ENCODE data around the gene CABCOCO1.

Gene CABCOCO1

DNA sequence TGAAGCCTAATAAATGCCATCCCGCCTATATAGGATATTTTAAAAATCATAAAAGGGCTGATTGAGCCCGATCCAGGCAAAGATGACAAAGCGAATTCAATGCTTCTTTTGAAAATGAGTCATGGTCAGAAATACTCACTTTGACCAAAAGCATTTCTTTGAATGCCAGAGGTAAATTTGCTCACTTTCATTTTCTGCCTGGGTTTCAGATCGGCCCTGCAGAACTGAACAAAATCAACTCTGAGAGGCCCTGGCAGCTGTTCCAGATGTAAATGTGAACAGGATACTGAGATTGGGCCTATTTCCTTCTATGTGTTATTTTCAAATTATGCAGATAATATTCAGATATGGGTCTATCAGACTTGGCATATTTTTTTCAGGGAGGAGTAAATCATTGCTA, 124.0 kb downstream of the CABCOCO1 start:
- DNase-seq = peak; percentile 11 to 56

GRCh38 chr10:61787170-61787569, 124.4 kb downstream of the CABCOCO1 start:
- no peak for DNase-seq
- TF ChIP-seq POLR2A (IDR thresholded peaks at IDR 0.05; ENCODE audit: low read length) (no peak), GATA1 (IDR thresholded peaks at IDR 0.05; ENCODE audit: low read depth, low read length) (no peak)

More for the DNA sequence above, 124.0 kb downstream of the CABCOCO1 start:
- TF ChIP-seq POLR2A (IDR thresholded peaks at IDR 0.05; ENCODE audit: low read length) = no peak
- TF ChIP-seq GATA1 (IDR thresholded peaks at IDR 0.05; ENCODE audit: low read depth, low read length) = no peak

GRCh38 chr10:61789031-61789430, 126.3 kb downstream of the CABCOCO1 start:
- DNase-seq = no peak
- TF ChIP-seq POLR2A (IDR thresholded peaks at IDR 0.05; ENCODE audit: low read length) (no peak), GATA1 (IDR thresholded peaks at IDR 0.05; ENCODE audit: low read depth, low read length) (no peak)

GRCh38 chr10:61791216-61791615, 128.5 kb downstream of the CABCOCO1 start:
- TF ChIP-seq POLR2A (IDR thresholded peaks at IDR 0.05; ENCODE audit: low read length) (no peak), GATA1 (IDR thresholded peaks at IDR 0.05; ENCODE audit: low read depth, low read length) (no peak)
- no peak for DNase-seq

DNA sequence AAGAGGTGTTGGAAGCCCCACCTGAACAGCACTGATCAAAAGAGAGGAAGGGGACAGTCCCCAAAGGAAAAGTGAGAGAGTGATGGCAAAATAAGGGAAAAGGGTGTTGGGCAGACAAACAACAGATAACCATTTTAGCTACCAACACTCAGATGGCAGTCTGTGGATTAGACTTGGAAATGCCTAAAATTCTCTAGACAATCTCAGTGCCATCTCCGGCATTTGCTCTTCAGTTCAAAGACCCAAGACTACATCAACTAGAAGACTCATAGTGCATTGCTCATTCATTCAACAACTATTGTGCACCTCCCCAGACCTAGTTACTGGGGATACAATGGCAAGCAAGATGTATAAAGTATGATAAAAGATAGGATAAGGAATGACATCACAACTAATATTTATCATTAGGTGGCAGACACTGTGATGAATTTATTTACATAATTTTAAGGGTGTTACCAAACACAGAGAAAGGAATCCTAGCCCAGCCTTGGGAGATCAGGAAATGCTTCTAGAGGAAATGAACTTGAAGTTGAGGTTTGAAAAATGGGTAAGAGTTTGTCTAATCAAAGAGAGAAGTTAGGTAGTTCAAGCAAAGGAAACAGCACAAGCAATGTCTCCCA, 129.5 kb downstream of the CABCOCO1 start:
- peak; percentile 34 to 55 for DNase-seq
- TF ChIP-seq GATA1 (IDR thresholded peaks at IDR 0.05; ENCODE audit: low read depth, low read length) (no peak), POLR2A (IDR thresholded peaks at IDR 0.05; ENCODE audit: low read length) (no peak)

- TF ChIP-seq POLR2A (IDR thresholded peaks at IDR 0.05; ENCODE audit: low read length) (no peak), GATA1 (IDR thresholded peaks at IDR 0.05; ENCODE audit: low read depth, low read length) (no peak)
- DNase-seq = no peak
Measured at GRCh38 chr10:61792921-61793320, 130.2 kb downstream of the CABCOCO1 start.

DNA sequence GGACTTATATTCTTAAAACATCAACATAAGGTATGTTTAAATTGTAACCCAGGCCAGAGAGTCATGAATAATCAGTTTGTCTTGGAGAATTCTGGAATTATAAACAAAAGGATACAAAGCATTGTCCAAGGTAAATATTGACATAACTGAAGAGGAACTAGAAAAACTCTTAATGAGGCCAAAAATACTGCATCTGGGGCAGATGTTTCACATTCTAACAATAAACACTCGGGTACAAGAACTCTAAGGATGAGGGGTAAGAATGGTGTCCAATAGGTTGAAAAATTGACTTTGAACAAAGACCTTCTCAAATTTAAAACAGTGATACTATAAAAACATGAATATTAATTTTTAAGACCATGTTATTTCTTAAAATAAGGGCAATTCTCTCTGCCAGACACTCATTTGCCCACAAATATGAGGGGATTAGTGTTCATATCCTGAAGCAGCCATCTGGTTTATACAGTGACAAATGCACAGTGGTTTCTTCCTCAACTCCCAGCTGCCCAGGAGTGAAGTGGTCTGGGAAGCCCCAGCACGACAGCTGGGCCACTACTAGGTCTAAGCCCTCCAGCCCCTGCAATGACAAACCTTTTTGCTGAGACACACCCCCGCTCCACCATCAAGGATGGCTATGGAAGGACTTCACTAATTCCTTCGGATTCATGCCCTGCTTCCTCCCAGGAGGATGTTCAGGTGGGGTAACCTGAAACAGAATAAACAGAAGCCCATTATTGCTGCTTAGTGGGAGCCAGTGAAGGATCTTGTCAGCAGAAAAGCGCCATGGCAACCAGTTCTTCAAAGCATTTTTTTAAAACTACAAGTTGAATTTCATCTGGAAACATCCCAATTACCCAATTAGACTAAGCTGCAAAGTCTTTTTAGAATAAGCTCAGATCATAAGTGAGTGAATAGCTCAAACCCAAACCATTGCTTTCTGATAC, 131.3 kb downstream of the CABCOCO1 start:
- DNase-seq = no peak
- no peak for TF ChIP-seq POLR2A (IDR thresholded peaks at IDR 0.05; ENCODE audit: low read length)
- no peak for TF ChIP-seq GATA1 (IDR thresholded peaks at IDR 0.05; ENCODE audit: low read depth, low read length)

DNA sequence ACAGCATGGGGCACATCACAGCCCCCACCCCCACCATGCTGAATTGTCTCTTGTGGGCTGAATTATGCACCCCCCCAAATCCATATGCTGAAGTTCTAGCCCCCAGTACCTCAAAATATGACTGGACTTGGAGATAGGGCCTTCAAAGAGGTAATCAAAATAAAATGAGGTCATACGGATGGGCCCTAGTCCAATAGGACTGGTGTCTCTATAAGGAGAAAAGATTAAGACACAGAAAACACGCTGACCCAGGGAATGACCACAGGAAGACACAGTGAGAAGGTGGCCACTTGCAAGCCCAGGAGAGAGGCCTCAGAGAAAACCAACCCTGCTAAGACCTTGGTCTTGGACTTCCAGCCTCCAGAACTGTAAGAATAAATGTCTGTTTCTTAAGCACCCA, 132.4 kb downstream of the CABCOCO1 start:
- DNase-seq = no peak
- TF ChIP-seq POLR2A (IDR thresholded peaks at IDR 0.05; ENCODE audit: low read length) (no peak), GATA1 (IDR thresholded peaks at IDR 0.05; ENCODE audit: low read depth, low read length) (no peak)

- TF ChIP-seq GATA1 (IDR thresholded peaks at IDR 0.05; ENCODE audit: low read depth, low read length) (no peak), POLR2A (IDR thresholded peaks at IDR 0.05; ENCODE audit: low read length) (no peak)
- peak; percentile 11 to 42 for DNase-seq
Measured at GRCh38 chr10:61795551-61795950, 132.8 kb downstream of the CABCOCO1 start.

DNA sequence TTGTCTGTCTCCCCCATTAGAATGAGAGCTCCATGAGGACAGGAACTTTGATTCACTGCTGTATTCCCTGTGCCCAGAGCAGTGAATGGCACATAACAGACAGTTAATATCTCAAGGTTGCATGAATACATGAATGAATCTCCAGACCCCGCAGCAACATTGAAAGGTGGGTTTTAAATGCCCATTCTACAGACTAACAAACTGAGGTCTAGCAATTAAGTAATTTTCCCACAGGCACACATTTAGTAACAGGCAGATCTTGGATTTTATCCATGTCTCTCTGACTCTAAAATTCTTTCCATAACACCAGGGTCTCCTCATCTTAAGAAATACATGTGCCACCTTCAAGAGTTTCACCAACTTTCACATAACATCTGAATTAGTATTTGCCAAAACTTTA, 134.1 kb downstream of the CABCOCO1 start:
- no peak for DNase-seq
- TF ChIP-seq POLR2A (IDR thresholded peaks at IDR 0.05; ENCODE audit: low read length) (no peak), GATA1 (IDR thresholded peaks at IDR 0.05; ENCODE audit: low read depth, low read length) (no peak)

GRCh38 chr10:61797304-61798153, 134.8 kb downstream of the CABCOCO1 start:
- TF ChIP-seq POLR2A (IDR thresholded peaks at IDR 0.05; ENCODE audit: low read length) = no peak
- TF ChIP-seq GATA1 (IDR thresholded peaks at IDR 0.05; ENCODE audit: low read depth, low read length) = no peak
- DNase-seq = no peak

DNA sequence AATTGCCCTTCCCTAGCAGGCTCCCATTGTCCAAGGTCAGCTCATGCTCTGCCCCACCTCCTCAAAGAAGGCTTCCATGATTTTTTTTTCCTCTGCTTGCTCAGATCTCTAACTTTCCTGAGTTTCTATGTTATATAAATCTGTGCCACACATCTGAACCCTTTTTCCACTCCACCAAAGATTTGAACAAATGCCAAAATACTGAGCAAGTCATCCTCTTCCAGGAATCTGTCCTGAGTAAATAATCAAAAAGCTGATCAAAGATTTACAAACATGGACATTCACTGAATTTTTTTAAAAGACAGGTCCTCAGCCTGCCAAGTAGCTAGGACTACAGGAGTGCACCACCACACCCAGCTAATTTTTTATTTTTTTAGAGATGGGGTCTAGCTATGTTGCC, 136.0 kb downstream of the CABCOCO1 start:
- DNase-seq = no peak
- no peak for TF ChIP-seq POLR2A (IDR thresholded peaks at IDR 0.05; ENCODE audit: low read length)
- no peak for TF ChIP-seq GATA1 (IDR thresholded peaks at IDR 0.05; ENCODE audit: low read depth, low read length)

DNA sequence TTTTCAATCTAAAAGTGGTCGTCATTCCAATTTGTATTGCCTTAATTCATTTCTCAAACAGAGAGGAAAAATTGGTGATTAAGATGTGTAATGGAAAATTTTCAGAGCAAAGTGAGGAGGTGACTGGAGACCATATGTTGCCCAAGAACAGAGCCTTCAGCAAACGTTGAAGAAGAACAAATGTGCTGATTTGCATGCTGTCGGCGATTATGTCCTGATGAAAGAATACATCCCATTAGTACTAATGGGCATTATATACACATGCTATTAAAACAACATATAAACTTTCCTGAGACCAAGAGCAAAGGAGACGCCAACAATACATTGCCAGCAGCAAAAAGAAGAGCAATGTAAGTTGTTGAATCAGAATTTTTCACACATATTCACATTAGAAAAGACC, 138.8 kb downstream of the CABCOCO1 start:
- TF ChIP-seq GATA1 (IDR thresholded peaks at IDR 0.05; ENCODE audit: low read depth, low read length) (no peak), POLR2A (IDR thresholded peaks at IDR 0.05; ENCODE audit: low read length) (no peak)
- DNase-seq = no peak

DNA sequence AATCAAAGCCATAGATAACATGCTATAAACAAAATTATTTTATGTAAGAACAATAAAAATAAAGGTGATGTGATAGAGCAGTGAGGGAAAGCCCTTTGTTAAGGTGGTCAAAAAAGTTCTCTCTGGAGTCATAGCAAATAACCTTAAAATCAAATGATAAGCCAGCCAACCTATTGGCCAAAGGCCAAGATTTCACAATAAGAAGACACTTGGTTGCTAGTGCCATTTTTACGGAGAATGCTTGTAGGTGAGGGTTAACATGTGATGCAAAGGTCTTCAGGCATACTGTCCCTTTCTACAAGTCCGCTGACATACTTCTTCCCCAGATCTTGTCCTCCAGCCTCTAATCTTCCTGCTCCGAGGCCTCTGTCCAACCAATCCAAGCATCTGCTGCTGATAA, 140.5 kb downstream of the CABCOCO1 start:
- no peak for TF ChIP-seq POLR2A (IDR thresholded peaks at IDR 0.05; ENCODE audit: low read length)
- no peak for TF ChIP-seq GATA1 (IDR thresholded peaks at IDR 0.05; ENCODE audit: low read depth, low read length)
- no peak for DNase-seq
